Uterus (tissue), 4 donors: ENCODE measurements around the gene DPP10. TPM values are rescaled to one million over a fixed set of nuclear protein-coding genes. Genes with fewer than 3 reads are reported as not detected.

Source experiments
- DNase-seq, 2 donors: peaks; one replicate each; pipeline ENCODE4 v3.0.0-alpha.2; 2019 to 2020
- H3K27ac ChIP-seq, 2 donors: fragments of 200-600 bp; sonication (generic); 1 replicate in 1 of 2; 2 replicates in 1 of 2; pipeline ENCODE4 v1.5.1; 2016 to 2018
- H3K27me3 ChIP-seq, 2 donors: fragments of 200-600 bp; sonication (generic); one replicate each; pipeline ENCODE4 v1.5.1; 2018 to 2019; ENCODE audit warnings: control low read depth in 1 of 2
- H3K36me3 ChIP-seq, 2 donors: fragments of 200-600 bp; sonication (generic); one replicate each; pipeline ENCODE4 v1.5.1; 2019; ENCODE audit warnings: control low read depth in 1 of 2
- H3K4me1 ChIP-seq, 2 donors: fragments of 200-600 bp; sonication (generic); one replicate each; pipeline ENCODE4 v1.5.1; 2018 to 2019; ENCODE audit warnings: control low read depth in 1 of 2
- H3K4me3 ChIP-seq, 2 donors: fragments of 200-600 bp; sonication (generic); 1 replicate in 1 of 2; 2 replicates in 1 of 2; pipeline ENCODE4 v1.5.1; 2018 to 2019; ENCODE audit warnings: mild to moderate bottlenecking in 1 of 2
- H3K9me3 ChIP-seq, 2 donors: fragments of 200-600 bp; sonication (generic); one replicate each; pipeline ENCODE4 v1.5.1; 2019; ENCODE audit warnings: control low read depth in 1 of 2
- CTCF ChIP-seq, 4 experiments: fragments of 200-600 bp in 2 of 4; fragments of 450-650 bp in 2 of 4; sonication (generic) in 2 of 4; IDR thresholded peaks; one replicate each; pipeline ENCODE4 v1.5.1; 2016 to 2019; ENCODE audit warnings: antibody characterized with exemption in 4 of 4, mild to moderate bottlenecking in 2 of 4, moderate library complexity in 1 of 4
- POLR2A ChIP-seq, 2 donors: fragments of 450-650 bp; IDR thresholded peaks; one replicate each; pipeline ENCODE4 v1.6.1; 2016; ENCODE audit warnings: antibody characterized with exemption in 2 of 2, mild to moderate bottlenecking in 1 of 2, moderate library complexity in 1 of 2
- intact Hi-C: fragments of 100-400 bp; cut with DNase I; formaldehyde crosslinking; loops from one replicate; pipeline ENCODE4 v1.15.1; 2023; ENCODE audit warnings: low total_unique reads
- total RNA-seq, 4 donors: library from RNA; depleted of rRNA in 3 of 4; stranded (reverse); fragments of >200 nt in 3 of 4; gene quantifications; one replicate each; pipeline versions ENCODE4 v1.1.0 to v1.2.4, GENCODE V29; 2014 to 2023
- donor health status: DM: yes; HTN: yes; CAD: no.

Gene DPP10
- total RNA-seq, 4 donors from 2014 or later, result 33.0 TPM; not detected in 3

DNA sequence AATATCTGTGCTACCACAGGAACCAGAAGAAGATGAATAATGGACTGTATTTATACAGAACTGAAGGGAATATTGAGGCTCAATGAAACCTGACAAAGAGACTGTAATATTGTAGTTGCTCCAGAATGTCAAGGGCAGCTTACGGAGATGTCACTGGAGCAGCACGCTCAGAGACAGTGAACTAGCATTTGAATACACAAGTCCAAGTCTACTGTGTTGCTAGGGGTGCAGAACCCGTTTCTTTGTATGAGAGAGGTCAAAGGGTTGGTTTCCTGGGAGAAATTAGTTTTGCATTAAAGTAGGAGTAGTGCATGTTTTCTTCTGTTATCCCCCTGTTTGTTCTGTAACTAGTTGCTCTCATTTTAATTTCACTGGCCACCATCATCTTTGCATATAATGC, 1399.9 kb downstream of the DPP10 start:
- Histone ChIP-seq H3K9me3 (no peaks in the 10 kb centered on the region), H3K27ac (no peak overlapping the region), H3K27me3 (no peaks in the 10 kb centered on the region), H3K4me1 (no peaks in the 10 kb centered on the region), H3K36me3 (no peaks in the 10 kb centered on the region), H3K4me3 (no peak overlapping the region)
- intact Hi-C loops, result no loop called here
- no peak for DNase-seq
- TF ChIP-seq POLR2A (IDR thresholded peaks at IDR 0.05), result no peak
- TF ChIP-seq CTCF (IDR thresholded peaks at IDR 0.05), result no peak

DNA sequence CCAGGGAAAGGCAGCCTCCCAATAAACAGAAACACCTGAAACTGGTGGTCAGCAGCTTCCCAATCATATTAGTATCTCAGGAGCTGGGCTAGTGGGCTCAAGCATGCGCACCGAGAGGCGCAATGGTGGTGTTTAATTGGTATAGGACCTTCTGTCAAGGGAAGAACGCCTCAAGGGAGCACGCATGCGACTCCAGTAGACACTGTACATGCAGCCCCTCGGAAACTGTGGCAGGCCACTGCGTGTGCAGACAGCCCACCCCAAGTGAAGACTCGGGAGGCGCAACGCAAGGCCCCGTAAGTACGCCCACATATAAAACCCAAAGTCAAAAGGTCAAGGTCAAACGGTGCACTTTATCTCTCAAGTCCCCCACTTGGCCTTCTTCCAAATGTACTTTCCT, 1405.8 kb downstream of the DPP10 start:
- DNase-seq, result no peak
- Histone ChIP-seq H3K27ac (no peak overlapping the region), H3K4me3 (no peak overlapping the region), H3K9me3 (no peaks in the 10 kb centered on the region), H3K27me3 (no peaks in the 10 kb centered on the region), H3K4me1 (no peaks in the 10 kb centered on the region), H3K36me3 (no peaks in the 10 kb centered on the region)
- intact Hi-C loops, result no loop called here
- TF ChIP-seq CTCF (IDR thresholded peaks at IDR 0.05) (no peak), POLR2A (IDR thresholded peaks at IDR 0.05) (no peak)

DNA sequence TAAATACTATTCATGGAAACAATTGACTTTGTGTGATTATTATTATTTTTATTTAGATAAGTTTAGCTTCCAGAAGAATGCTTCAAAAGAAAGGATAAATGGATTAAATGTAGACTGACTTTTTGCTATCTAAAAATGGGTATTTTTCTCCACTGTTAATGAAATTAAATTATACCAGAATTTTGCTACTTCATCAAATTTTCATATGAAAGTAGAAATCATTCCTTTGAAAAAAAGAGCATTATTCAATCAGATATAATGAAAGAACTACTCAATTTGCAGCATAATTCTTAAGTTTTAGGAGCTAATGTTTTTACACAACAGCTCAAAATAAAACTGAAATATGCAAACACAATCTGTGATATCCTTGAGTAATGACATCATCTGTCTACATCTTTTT, 1424.6 kb downstream of the DPP10 start:
- no peak for DNase-seq
- Histone ChIP-seq H3K27me3 (peaks cover 0 to 6% of the 10 kb centered on the region in 2 donors), H3K9me3 (no peaks in the 10 kb centered on the region), H3K36me3 (no peaks in the 10 kb centered on the region), H3K4me3 (no peak overlapping the region), H3K27ac (no peak overlapping the region), H3K4me1 (no peaks in the 10 kb centered on the region)
- intact Hi-C loops, result no loop called here
- TF ChIP-seq CTCF (IDR thresholded peaks at IDR 0.05), result no peak
- TF ChIP-seq POLR2A (IDR thresholded peaks at IDR 0.05), result no peak

- TF ChIP-seq CTCF (IDR thresholded peaks at IDR 0.05), result no peak
- no peak for DNase-seq
- intact Hi-C loops, result no loop called here
- H3K27ac ChIP-seq, result no peak overlapping the region
- no peaks in the 10 kb centered on the region for H3K4me1 ChIP-seq
- H3K36me3 ChIP-seq, result no peaks in the 10 kb centered on the region
- no peaks in the 10 kb centered on the region for H3K9me3 ChIP-seq
- no peaks in the 10 kb centered on the region for H3K27me3 ChIP-seq
- H3K4me3 ChIP-seq, result no peak overlapping the region
Measured at GRCh38 chr2:115874427-115874826, 1432.0 kb downstream of the DPP10 start.

DNA sequence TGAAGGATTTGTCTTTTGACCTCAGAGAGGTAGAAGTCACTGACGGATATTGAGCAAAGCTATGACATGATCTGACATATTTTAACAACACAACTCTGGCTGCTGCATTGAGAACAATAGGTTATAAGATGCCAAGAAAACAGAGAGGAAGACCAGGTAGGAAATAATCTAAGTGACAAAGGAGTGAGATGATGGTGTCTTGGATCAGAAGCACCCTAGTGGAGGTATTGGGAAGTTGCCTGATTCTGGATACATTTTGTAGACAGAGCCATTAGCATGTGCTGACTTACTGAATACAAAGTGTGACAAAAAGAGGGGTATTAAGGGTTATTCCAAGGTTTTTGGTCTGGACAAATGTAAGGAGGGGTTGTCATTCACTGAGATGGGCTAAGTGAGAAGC, 1438.1 kb downstream of the DPP10 start:
- no peaks in the 10 kb centered on the region for H3K9me3 ChIP-seq
- TF ChIP-seq POLR2A (IDR thresholded peaks at IDR 0.05) (no peak), CTCF (IDR thresholded peaks at IDR 0.05) (no peak)
- H3K4me1 ChIP-seq, result no peaks in the 10 kb centered on the region
- DNase-seq, result no peak
- no peaks in the 10 kb centered on the region for H3K36me3 ChIP-seq
- no peak overlapping the region for H3K27ac ChIP-seq
- H3K4me3 ChIP-seq, result no peak overlapping the region
- H3K27me3 ChIP-seq, result no peaks in the 10 kb centered on the region
- intact Hi-C loops, result no loop called here
